Prostate gland (tissue), 2 donors: Measurements from ENCODE around the gene COL9A3.

Experiments used
- POLR2AphosphoS5 ChIP-seq: sonication (generic); formaldehyde crosslinking; IDR thresholded peaks from one replicate; pipeline ENCODE4 v1.6.1; 2017; ENCODE audit warnings: antibody characterized with exemption
- TF ChIP-seq, protein P1 (sequence below), 4 experiments: fragments of 200-600 bp in 2 of 4; fragments of 450-650 bp in 2 of 4; sonication (generic) in 2 of 4; IDR thresholded peaks; 1 replicate in 3 of 4; 2 replicates in 1 of 4; pipeline ENCODE4 v1.5.1; 2016 to 2019; ENCODE audit warnings: antibody characterized with exemption in 4 of 4, mild to moderate bottlenecking in 2 of 4, moderate library complexity in 2 of 4

DNA sequence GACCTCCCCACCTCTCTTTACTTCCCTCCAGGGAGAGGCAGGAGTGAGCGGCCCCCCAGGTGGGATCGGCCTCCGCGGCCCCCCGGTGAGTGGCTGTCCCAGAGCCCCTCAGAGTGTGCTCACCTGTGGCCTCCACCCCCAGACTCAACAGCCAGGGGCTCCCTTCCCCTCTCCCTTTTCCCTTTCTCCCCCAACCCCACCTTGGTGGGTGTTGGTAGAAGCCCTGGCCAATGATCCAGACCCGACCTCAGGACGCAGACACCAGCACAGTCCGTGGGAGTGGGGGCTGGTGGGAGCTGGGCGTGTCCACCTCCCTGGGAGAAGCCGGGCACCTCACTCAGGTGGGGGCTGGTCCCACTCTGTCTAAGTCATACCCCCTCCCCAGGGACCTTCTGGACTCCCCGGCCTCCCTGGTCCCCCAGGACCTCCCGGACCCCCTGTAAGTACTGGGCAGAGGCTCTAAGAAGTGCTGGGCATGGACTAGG lies 4.9 kb downstream of the COL9A3 start:
- TF ChIP-seq, protein P1, sequence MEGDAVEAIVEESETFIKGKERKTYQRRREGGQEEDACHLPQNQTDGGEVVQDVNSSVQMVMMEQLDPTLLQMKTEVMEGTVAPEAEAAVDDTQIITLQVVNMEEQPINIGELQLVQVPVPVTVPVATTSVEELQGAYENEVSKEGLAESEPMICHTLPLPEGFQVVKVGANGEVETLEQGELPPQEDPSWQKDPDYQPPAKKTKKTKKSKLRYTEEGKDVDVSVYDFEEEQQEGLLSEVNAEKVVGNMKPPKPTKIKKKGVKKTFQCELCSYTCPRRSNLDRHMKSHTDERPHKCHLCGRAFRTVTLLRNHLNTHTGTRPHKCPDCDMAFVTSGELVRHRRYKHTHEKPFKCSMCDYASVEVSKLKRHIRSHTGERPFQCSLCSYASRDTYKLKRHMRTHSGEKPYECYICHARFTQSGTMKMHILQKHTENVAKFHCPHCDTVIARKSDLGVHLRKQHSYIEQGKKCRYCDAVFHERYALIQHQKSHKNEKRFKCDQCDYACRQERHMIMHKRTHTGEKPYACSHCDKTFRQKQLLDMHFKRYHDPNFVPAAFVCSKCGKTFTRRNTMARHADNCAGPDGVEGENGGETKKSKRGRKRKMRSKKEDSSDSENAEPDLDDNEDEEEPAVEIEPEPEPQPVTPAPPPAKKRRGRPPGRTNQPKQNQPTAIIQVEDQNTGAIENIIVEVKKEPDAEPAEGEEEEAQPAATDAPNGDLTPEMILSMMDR (IDR thresholded peaks at IDR 0.05): no peak
- TF ChIP-seq POLR2AphosphoS5: no peak
